Inferior parietal cortex (tissue), 1 donor: ENCODE results near the gene ZNF563.

Source experiments
- DNase-seq: peaks from one replicate; pipeline ENCODE4 v3.0.0-alpha.2; 2016; ENCODE audit errors: extremely low spot score

The ZNF563 gene

DNA sequence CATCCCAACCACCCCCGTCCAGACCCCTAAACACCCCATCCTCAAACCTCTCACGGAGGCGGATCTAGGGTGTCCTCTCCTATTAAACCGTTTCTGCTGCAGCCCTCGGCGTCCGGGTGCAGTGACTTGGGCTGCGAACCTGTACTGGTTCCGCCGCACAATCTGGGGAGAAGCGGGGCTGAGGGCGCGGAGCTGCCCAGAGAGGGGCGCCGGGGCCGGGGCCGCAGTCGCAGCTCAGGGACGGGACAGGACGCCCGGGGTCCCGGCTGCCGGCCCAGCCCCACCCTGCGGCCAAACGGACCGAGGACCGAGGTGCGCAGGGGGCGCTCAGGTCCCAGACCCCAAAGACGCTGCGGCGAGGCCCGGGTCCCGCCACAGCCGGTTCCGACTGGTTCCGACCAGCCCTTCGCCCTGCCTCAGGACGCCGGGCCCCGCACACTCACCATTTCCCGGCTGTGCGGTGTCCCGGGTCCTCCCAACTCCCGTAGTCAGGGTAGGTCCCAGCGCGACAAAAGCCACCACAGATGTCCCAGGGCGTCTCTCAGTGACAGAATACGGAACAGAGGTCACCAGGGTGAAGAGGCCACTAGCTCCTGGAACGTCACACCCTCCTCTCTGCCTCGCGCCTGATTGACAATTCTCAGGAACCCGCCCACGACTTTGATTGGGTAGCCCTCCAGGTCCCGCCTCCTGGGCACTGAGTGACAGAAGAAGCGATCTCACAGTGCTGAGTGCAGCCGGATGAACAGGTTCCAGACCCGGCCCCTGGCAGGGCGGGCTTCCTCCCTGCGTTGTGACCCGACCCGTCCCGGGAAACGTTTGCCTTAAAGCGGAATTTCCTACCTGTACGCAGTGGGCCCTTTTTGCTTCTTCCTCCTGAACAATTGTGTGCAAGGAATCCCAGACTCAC is 38.9 kb downstream of the ZNF563 start, which contains the start of gene ZNF44:
Gene ZNF44, minus strand, starts transcription at position 635 of the 910 bp plus-strand sequence. Its CDS starts 189 bp downstream, at position 446.
- peak; percentile 97 for DNase-seq

- peak; percentile 27 for DNase-seq
Measured at GRCh38 chr19:12293777-12294248, 39.6 kb downstream of the ZNF563 start.

DNA sequence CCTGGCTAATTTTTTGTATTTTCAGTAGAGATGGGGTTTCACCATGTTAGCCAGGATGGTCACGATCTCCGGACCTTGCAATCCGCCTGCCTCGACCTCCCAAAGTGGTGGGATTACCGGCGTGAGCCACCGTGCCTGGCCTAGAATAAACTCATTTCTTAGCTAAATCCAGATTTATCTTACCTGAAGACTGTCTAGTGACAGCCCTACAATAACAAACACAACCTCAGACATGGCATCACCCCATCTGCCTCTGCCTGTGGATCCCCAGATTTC is 43.7 kb downstream of the ZNF563 start:
- no peak for DNase-seq

GRCh38 chr19:12287958-12288500 is 45.4 kb downstream of the ZNF563 start:
- DNase-seq: no peak

DNA sequence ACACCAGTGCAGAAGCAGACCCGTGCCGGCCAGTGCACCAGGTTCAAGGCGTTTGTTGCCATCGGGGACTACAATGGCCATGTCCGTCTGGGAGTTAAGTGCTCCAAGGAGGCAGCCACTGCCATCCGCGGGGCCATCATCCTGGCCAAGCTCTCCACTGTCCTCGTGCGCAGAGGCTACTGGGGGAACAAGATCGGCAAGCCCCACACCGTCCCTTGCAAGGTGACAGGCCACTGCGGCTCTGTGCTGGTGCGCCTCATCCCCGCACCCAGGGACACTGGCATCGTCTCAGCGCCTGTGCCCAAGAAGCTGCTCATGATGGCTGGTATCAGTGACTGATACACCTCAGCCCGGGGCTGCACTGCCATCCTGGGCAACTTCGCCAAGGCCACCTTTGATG is 48.8 kb downstream of the ZNF563 start:
- no peak for DNase-seq

DNA sequence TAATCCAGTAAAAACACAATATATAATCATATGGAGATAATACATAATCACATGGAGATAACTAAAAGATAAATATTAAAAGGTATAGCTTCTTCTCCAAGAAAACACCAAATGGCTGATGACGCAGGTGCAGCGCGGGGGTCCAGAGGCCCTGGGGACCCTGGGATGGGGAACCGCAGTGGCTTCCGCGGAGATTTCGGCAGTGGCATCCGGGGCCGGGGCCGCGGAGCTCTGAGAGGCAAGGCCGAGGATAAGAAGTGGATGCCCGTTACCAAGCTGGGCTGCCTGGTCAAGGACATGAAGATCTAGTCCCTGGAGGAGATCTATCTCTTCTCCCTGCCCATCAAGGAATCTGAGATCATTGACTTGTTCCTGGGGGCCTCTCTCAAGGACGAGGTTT is 49.2 kb downstream of the ZNF563 start:
- DNase-seq: no peak

DNA sequence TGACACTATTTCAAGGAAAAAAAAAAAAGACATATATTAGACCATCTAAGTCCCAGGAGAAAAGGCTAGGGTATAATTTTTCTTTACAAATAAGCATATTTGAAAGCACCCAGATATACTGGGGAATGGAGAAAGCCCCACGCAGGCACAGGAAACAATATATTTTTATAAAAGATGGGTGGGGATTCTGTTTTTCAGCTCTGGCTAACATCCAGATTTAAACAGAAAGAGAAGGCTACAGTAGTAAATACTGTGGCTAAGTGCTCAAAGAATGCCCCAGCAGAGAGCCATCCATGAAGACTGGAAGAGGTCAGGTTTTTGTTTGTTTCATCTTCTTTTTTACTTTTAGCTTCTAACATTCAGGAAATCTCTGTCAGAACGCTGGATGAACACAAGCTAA is 54.7 kb downstream of the ZNF563 start:
- DNase-seq: no peak

DNA sequence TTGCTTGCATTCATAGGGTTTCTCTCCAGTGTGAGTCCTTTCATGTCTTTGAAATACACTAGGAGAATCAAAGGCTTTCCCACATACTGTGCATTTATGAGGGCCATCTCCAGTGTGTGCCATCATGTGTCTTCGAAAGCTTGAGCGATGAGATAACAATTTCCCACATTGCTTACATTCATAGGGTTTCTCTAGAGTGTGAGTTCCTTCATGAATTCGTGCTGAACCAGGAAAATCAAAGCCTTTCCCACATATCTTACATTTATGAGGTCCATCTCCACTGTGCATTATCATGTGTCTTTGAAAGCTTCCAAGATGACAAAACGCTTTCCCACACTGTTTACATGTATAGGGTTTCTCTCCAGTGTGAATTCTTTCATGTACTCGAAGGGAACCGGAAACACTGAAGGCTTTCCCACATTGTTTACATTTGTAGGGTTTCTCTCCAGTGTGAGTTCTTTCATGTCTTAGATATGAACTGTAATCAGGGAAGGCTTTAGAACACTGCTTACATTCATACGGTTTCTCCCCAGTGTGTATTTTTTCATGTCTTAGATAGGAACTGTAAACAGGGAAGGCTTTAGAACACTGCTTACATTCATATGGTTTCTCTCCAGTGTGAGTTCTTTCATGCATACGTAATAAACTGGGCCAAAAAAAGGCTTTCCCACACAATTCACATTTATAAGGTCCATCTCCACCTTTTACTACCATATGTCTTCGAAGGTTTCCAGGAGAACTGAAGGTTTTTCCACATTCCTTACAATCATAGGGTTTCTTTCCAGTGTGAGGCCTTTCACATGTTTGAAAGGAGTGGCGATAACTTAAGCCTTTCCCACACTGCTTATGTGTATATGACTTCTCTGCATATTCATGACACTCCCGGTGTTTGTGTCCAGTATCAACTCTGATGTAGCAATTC is 60.2 kb downstream of the ZNF563 start:
- DNase-seq: no peak

DNA sequence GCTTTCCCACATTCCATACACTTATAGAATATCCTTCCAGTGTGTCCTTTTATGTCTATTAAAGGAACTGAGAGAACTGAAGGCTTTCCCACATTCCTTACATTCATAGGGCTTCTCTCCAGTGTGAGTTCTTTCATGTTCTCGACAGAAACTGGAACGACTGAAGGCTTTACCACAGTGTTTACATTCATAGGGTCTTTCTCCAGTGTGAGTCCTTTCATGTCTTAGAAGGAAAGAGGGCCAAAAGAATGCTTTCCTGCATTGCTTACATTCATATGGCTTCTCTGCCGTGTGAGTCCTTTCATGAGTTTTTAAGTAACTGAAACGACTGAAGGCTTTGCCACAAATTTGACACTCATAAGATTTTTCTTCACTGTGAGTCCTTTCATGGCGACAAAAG is 61.0 kb downstream of the ZNF563 start:
- DNase-seq: no peak

DNA sequence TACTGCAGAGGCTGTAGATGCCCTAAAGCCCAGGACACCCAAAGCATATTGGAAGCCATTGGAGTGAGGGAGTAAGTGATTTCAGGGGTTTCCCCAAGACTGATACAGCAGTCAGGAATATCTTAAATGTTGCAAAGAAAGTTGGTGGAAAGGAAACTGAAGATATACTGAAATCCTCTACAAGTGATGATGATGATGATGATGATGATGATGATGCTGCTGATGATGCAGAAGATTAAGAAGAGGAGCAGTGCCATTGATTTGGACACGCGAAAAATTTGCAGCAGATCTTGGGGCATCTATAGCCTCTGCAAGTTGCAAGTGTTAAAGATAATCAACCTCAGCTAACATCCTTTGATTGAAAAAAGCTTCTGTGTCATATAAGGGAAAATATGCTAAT is 62.6 kb downstream of the ZNF563 start:
- no peak for DNase-seq
